ENCODE measurements around the gene COX14.
"Not testable (repeated sequence)": the region's sequence is repeated elsewhere in the genome, so short reads cannot be mapped to it uniquely, and the experiment has no call there.

Gene COX14

GRCh38 chr12:50154947-50155346 is 42.9 kb downstream of the COX14 start:
- DNase-seq (ENCODE audit: low read depth), result not testable (repeated sequence)

GRCh38 chr12:50156641-50157040 is 44.6 kb downstream of the COX14 start:
- DNase-seq (ENCODE audit: low read depth), result no peak

GRCh38 chr12:50157259-50157658 is 45.2 kb downstream of the COX14 start:
- DNase-seq (ENCODE audit: low read depth), result no peak

- no peak for DNase-seq (ENCODE audit: low read depth)
Measured at GRCh38 chr12:50160643-50161042, 48.6 kb downstream of the COX14 start.

GRCh38 chr12:50162230-50162629 is 50.2 kb downstream of the COX14 start:
- DNase-seq (ENCODE audit: low read depth), result no peak

- no peak for DNase-seq (ENCODE audit: low read depth)
Measured at GRCh38 chr12:50164963-50165362, 52.9 kb downstream of the COX14 start.

- no peak for DNase-seq (ENCODE audit: low read depth)
Measured at GRCh38 chr12:50166799-50167048, 54.7 kb downstream of the COX14 start.

- peak; percentile 94 for DNase-seq (ENCODE audit: low read depth)
Measured at GRCh38 chr12:50167049-50167828, 55.2 kb downstream of the COX14 start, which contains the start of gene CERS5. CERS5 (minus strand) TSS chr12:50167369; CDS start chr12:50167297, 72 bp downstream.

All from GM04503 (cell line).